Measurements from ENCODE around the gene USP7. TPM values are rescaled to one million over a fixed set of nuclear protein-coding genes. Genes with fewer than 3 reads are reported as not detected.

USP7 gene
- polyA plus RNA-seq, 1 experiment = 17.2 TPM

DNA sequence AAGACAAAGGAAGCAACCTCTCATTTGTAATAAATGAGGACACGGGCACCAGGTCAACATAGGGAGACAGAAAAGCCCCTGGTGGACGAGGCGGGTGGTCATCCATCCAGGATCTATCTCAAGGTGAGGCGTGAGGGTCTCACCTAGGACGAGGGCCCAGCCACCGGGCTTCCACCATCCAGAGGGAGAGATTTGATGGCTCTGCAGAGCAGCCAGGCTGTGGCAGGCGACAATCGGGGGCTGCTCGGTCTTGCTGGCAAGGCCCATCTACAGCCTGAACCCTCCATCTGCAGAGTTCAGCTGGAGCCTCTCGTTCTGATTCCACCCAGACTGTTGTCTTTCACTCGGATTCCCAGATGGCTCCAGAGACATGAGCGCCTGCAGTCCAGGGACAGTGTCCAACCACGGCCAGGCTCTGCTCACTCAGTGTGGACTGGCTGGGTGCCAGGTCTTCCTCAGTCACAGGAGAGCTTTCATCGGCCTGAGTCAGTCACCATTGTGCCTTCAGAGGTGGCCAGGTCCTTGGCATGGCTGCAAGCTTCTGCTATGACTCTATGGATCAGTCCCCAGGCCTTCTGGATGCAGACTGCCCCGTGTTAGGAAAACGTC, 75.7 kb downstream of the USP7 start:
- DNase-seq (ENCODE audit: low read depth) = peak; percentile 29
- Histone ChIP-seq H3K27me3 (ENCODE audit: control insufficient read depth, insufficient read depth, low read length) (no peaks in the 10 kb centered on the region), H3K36me3 (ENCODE audit: control insufficient read depth, insufficient read depth, low read length) (peaks cover 7% of the 10 kb centered on the region), H3K4me3 (ENCODE audit: low read depth, low read length) (no peak overlapping the region)
- ChIA-PET CTCF (interaction anchor here (0.9 to 2.9 kb wide), 4 partner anchors 9 to 319 kb away, joined by 3 to 6 read pairs (median 3); no protein-coding TSS in a partner anchor), POLR2A (no interaction called here)
- TF ChIP-seq, protein P1, sequence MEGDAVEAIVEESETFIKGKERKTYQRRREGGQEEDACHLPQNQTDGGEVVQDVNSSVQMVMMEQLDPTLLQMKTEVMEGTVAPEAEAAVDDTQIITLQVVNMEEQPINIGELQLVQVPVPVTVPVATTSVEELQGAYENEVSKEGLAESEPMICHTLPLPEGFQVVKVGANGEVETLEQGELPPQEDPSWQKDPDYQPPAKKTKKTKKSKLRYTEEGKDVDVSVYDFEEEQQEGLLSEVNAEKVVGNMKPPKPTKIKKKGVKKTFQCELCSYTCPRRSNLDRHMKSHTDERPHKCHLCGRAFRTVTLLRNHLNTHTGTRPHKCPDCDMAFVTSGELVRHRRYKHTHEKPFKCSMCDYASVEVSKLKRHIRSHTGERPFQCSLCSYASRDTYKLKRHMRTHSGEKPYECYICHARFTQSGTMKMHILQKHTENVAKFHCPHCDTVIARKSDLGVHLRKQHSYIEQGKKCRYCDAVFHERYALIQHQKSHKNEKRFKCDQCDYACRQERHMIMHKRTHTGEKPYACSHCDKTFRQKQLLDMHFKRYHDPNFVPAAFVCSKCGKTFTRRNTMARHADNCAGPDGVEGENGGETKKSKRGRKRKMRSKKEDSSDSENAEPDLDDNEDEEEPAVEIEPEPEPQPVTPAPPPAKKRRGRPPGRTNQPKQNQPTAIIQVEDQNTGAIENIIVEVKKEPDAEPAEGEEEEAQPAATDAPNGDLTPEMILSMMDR (IDR thresholded peaks at IDR 0.05; ENCODE audit: insufficient read depth, low read depth, low read length) = no peak

DNA sequence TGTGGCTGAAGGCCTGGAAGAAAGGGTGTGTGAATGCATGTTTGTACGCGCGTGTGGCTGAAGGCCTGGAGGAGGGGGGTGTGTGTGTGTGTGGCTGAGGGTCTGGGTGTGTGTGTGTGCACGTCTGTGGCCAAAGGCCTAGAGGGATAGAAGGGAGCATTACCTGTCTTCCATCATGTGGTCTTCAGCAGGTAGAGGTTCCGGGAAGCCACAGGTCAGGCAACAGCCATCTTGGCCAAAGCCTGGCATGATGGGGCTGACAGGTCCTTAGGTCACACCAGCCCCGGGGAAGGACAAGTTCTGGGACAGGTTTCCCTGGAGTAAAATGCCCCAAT, 76.3 kb downstream of the USP7 start:
- TF ChIP-seq, protein P1 (IDR thresholded peaks at IDR 0.05; ENCODE audit: insufficient read depth, low read depth, low read length) = no peak
- peaks cover 7% of the 10 kb centered on the region for H3K36me3 ChIP-seq (ENCODE audit: control insufficient read depth, insufficient read depth, low read length)
- no peak overlapping the region for H3K4me3 ChIP-seq (ENCODE audit: low read depth, low read length)
- no peaks in the 10 kb centered on the region for H3K27me3 ChIP-seq (ENCODE audit: control insufficient read depth, insufficient read depth, low read length)
- POLR2A ChIA-PET = no interaction called here
- no peak for DNase-seq (ENCODE audit: low read depth)
- CTCF ChIA-PET = interaction anchor here (2.9 kb wide), 1 partner anchor 226 kb away, joined by 6 read pairs; no protein-coding TSS in a partner anchor

DNA sequence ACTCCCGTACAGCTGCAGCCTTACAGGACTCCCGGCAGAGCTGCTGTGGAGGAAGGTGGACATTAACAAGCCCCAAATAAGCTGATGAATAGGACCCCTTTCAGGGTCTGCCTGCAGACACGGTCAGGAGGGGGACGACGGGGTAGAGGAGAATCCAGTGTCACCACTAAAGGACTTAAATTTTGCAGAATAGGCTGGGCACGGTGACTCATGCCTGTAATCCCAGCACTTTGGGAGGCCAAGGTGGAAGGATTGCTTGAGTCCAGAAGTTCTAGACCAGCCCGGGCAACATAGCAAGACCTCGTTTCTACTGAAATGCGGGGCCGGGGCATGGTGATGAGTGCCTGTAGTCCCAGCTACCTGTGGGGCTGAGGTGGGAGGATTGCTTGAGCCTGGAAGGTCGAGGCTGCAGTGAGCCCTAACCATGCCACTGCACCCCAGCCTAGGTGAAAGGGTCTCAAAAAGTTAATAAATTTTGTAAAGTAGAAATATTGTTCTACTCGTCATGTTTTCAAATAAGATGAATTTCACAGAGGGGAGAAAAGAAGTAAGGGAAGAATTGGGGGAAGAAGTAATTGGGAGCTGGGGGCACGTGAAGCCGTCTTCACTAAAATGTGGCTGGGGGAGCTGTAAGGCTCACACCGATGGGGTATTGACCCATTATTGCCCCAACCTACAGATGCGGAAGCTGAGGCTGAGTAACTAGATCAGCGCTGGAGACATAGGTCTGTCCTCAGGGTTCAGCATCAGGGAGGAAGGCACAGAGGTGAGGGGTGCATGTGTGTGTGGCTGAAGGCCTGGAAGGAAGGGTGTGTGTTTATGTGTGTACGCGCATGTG, 76.9 kb downstream of the USP7 start:
- no peak overlapping the region for H3K4me3 ChIP-seq (ENCODE audit: low read depth, low read length)
- ChIA-PET POLR2A (no interaction called here), CTCF (interaction anchor here (0.9 kb wide), 1 partner anchor 9 kb away, joined by 3 read pairs; no protein-coding TSS in a partner anchor)
- no peaks in the 10 kb centered on the region for H3K27me3 ChIP-seq (ENCODE audit: control insufficient read depth, insufficient read depth, low read length)
- no peak for DNase-seq (ENCODE audit: low read depth)
- peaks cover 4% of the 10 kb centered on the region for H3K36me3 ChIP-seq (ENCODE audit: control insufficient read depth, insufficient read depth, low read length)
- TF ChIP-seq, protein P1 (IDR thresholded peaks at IDR 0.05; ENCODE audit: insufficient read depth, low read depth, low read length) = no peak

DNA sequence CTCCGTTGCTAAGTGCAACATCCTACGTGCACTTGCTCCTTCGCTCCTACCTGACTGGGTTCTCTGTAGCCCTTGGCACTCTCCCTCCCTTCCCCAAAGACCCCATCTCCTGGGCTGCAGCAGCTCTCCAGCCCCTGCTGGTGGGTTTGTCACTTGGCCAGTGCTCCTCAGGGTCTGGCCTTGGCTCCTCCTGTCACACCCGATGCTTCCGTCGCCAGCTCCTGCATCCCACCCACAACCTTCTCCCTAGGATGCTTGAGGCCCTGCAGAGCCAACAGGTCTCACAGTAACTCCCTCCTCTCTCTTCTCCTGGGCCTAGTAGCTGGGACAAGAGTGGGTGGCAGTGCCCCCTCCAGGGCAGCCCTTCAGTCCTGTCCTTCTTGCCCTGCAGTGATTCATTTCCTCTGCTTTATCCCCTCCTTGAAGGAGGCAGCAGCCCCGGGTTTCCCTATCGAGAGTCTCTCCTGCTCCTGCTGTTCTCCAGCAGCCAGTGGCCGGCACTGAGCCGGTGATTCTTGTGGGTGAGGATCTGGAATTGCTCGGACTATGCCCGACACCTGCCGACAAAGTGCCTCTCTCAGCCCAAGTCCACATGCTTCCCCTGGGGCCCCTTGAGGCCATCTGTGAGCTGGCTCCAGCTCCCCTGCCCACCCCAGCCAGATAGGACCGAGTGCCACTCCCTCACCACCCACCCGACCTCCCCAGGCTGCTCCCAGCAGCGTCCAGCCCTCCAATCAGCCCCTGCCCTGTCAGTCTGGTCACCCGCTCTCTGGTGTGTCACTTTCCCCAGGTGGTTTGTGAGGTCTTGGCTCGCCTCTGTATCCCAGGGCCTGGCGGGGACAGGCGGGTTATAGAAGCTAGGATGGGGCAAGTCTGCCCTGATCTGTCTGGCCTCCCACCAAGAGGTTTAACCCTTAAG, 77.8 kb downstream of the USP7 start:
- ChIA-PET POLR2A (no interaction called here), CTCF (interaction anchor here (0.9 to 3.5 kb wide), 3 partner anchors 9 to 313 kb away, joined by 3 to 14 read pairs (median 3); no protein-coding TSS in a partner anchor)
- no peak overlapping the region for H3K4me3 ChIP-seq (ENCODE audit: low read depth, low read length)
- peaks cover 1% of the 10 kb centered on the region; the same call in 1 of the 2 replicates for H3K36me3 ChIP-seq (ENCODE audit: control insufficient read depth, insufficient read depth, low read length)
- no peaks in the 10 kb centered on the region for H3K27me3 ChIP-seq (ENCODE audit: control insufficient read depth, insufficient read depth, low read length)
- no peak for DNase-seq (ENCODE audit: low read depth)
- TF ChIP-seq, protein P1 (IDR thresholded peaks at IDR 0.05; ENCODE audit: insufficient read depth, low read depth, low read length) = peak; percentile 13; the same call in 1 of the 2 replicates
